ENCODE data around the gene GNG7. TPM values are rescaled to one million over a fixed set of nuclear protein-coding genes. Genes with fewer than 3 reads are reported as not detected.

GNG7 gene
- total RNA-seq, 4 donors from 2014 or later, result 0.57 to 3.8 (median 1.6) TPM

DNA sequence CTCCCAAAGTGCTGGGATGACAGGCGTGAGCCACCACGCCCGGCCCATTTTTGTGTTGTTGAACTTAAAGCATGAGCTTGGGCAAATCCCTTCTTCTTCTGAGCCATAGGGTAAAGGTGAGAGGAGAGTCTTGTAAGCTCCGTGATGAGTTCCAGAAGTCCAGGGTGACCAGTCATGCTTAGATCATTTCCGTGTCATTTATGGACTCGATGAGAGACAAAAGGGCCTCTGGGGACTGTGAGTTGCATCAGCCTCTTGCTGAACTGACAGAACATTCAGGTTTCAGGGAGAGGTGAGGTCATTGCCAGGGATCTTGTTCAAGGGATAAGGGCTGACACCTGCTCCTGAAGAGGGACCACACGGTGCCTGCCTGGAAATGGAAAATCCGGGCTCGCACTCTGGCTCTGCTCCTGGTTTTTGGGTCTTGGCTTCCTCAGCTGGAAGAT, 173.0 kb downstream of the GNG7 start:
- intact Hi-C loops (cut with DNase I), result no loop called here
- Histone ChIP-seq H3K36me3 (no peaks in the 10 kb centered on the region), H3K4me1 (peaks cover 12 to 67% (median 17%) of the 10 kb centered on the region in 3 donors), H3K27ac (peak overlapping the region; percentile 57 to 85 (median 72)), H3K9me3 (no peaks in the 10 kb centered on the region), H3K27me3 (no peaks in the 10 kb centered on the region), H3K4me3 (no peak overlapping the region)
- WGBS, 2 donors, result 60 to 66% methylated on average over 5 to 6 of the region's 9 CpGs
- DNase-seq, result no peak
- TF ChIP-seq, protein P1, sequence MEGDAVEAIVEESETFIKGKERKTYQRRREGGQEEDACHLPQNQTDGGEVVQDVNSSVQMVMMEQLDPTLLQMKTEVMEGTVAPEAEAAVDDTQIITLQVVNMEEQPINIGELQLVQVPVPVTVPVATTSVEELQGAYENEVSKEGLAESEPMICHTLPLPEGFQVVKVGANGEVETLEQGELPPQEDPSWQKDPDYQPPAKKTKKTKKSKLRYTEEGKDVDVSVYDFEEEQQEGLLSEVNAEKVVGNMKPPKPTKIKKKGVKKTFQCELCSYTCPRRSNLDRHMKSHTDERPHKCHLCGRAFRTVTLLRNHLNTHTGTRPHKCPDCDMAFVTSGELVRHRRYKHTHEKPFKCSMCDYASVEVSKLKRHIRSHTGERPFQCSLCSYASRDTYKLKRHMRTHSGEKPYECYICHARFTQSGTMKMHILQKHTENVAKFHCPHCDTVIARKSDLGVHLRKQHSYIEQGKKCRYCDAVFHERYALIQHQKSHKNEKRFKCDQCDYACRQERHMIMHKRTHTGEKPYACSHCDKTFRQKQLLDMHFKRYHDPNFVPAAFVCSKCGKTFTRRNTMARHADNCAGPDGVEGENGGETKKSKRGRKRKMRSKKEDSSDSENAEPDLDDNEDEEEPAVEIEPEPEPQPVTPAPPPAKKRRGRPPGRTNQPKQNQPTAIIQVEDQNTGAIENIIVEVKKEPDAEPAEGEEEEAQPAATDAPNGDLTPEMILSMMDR (IDR thresholded peaks at IDR 0.05), result no peak
- no peak for TF ChIP-seq POLR2A (IDR thresholded peaks at IDR 0.05)

DNA sequence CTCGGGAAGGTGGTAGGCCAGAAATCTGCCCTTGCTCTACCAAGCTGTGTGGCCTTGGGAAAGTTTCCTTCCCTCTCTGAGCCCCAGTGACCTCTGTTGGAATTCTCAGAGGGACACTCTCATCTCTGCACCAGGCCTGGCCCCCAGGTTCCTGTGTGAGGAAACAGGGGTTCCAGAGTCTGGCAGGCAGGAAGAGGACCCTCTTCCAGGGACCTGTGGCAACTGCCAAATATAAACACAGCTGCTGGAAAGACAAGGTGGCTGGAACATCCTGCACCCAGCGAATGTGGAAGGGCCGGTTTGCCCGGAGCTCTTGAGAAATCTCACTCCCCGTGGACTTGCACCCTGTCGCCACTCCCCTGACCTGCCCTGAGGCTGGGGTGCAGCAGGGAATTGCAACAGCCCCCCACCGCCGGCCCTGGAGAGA, 173.8 kb downstream of the GNG7 start:
- DNase-seq, result no peak
- TF ChIP-seq, protein P1 (IDR thresholded peaks at IDR 0.05), result no peak
- no peak for TF ChIP-seq POLR2A (IDR thresholded peaks at IDR 0.05)
- intact Hi-C loops (cut with DNase I), result no loop called here
- H3K4me3 ChIP-seq, result no peak overlapping the region
- peaks cover 12 to 71% (median 17%) of the 10 kb centered on the region in 3 donors for H3K4me1 ChIP-seq
- H3K9me3 ChIP-seq, result no peaks in the 10 kb centered on the region
- H3K36me3 ChIP-seq, result no peaks in the 10 kb centered on the region
- H3K27ac ChIP-seq, result peak overlapping the region; percentile 57 to 85 (median 72)
- 57 to 61% methylated on average over 1 to 8 of the region's 8 CpGs for WGBS, 2 donors
- no peaks in the 10 kb centered on the region for H3K27me3 ChIP-seq

DNA sequence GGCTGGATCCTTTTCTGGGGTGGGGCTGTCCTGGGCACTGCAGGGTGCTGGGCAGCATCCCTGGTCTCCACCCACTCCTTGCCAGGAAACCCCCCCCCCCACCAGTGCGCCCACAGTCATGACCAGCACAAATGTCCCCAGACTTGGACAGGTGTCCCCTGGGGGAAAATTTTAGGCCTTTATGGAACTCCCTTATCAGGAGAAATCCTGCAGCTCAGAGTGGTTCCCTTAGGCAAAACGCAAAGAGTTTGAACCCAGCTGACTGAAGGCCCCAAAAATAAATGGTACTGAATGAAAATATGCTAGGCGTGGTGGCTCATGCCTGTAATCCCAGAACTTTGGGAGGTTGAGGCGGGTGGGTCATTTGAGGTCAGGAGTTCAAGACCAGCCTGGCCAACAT, 174.8 kb downstream of the GNG7 start:
- WGBS, 2 donors, result 83 to 85% methylated on average over 3 to 4 of the region's 4 CpGs

DNA sequence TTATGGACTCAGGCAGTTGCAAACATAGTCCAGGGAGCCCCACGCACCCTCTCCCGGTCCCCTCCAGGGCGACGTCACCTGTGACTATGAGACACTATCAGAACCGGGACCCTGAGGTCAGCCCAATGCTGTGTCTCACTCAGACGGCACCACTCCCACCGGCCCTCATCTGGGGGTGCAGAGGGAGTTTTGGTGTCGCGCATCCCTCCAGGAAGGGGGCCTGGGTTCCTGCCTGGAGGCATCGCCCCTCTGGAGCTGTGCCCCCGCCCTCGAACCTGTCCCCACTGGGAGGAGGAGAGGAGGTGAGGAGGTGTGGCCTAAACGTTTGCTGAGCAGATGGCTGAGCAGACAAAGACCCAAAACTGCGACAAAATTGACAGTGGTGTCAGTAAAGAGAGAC, 175.3 kb downstream of the GNG7 start:
- H3K36me3 ChIP-seq, result no peaks in the 10 kb centered on the region
- 60 to 94% methylated on average over 2 to 4 of the region's 14 CpGs for WGBS, 2 donors

More for the DNA sequence above, 174.8 kb downstream of the GNG7 start:
- DNase-seq, result no peak
- H3K27me3 ChIP-seq, result no peaks in the 10 kb centered on the region
- TF ChIP-seq, protein P1 (IDR thresholded peaks at IDR 0.05), result no peak
- TF ChIP-seq POLR2A (IDR thresholded peaks at IDR 0.05), result no peak
- H3K4me3 ChIP-seq, result no peak overlapping the region
- no peaks in the 10 kb centered on the region for H3K9me3 ChIP-seq
- H3K4me1 ChIP-seq, result peaks cover 7 to 65% (median 17%) of the 10 kb centered on the region in 3 donors
- intact Hi-C loops (cut with DNase I), result no loop called here
- no peaks in the 10 kb centered on the region for H3K36me3 ChIP-seq
- H3K27ac ChIP-seq, result peak overlapping the region in 3 of 4 donors; percentile 69 to 85 (median 75)

More for the DNA sequence above, 175.3 kb downstream of the GNG7 start:
- no peaks in the 10 kb centered on the region for H3K9me3 ChIP-seq
- no peak overlapping the region for H3K4me3 ChIP-seq
- H3K27me3 ChIP-seq, result no peaks in the 10 kb centered on the region
- no peak for TF ChIP-seq POLR2A (IDR thresholded peaks at IDR 0.05)
- TF ChIP-seq, protein P1 (IDR thresholded peaks at IDR 0.05), result no peak
- peak overlapping the region in 3 of 4 donors; percentile 69 to 85 (median 75) for H3K27ac ChIP-seq
- DNase-seq, result no peak
- intact Hi-C loops (cut with DNase I), result no loop called here
- H3K4me1 ChIP-seq, result peaks cover 7 to 60% (median 17%) of the 10 kb centered on the region in 3 donors
